ENCODE data around the gene ZNF625. TPM values are rescaled to one million over a fixed set of nuclear protein-coding genes. Genes with fewer than 3 reads are reported as not detected.

ZNF625 gene
- total RNA-seq = 1 to 10 TPM; 3.1 to 7.2 (median 4.5) TPM
- polyA plus RNA-seq = 1 to 10 TPM in 1 of 2 donors, under 1 TPM in 1; 1.00 to 1.7 TPM
- long read RNA-seq, donor 1 = 0 reads
- long read RNA-seq, donor 2, partial matches to known transcripts = 0 of 2 reads
- long read RNA-seq, donor 2, other reads (novel, unspliced or antisense) = 1 of 2 reads
- long read RNA-seq, donor 3, partial matches to known transcripts = 0 of 1 reads
- long read RNA-seq, donor 3, other reads (novel, unspliced or antisense) = 1 of 1 reads

- peaks cover 0 to 22% (median 14%) of the 10 kb centered on the region in 12 donors for H3K4me1 ChIP-seq
- intact Hi-C loops (cut with DNase I) = no loop called here
- H3K9me3 ChIP-seq = no peaks in the 10 kb centered on the region
- 1 to 2% (median 1%) methylated on average over 11 to 58 of the region's 58 CpGs for WGBS, 4 donors
- H3K27me3 ChIP-seq = no peaks in the 10 kb centered on the region
- peak within 1 kb of the TSS; percentile 60 to 91 (median 82) for H3K27ac ChIP-seq
- H3K36me3 ChIP-seq = peaks cover 0 to 13% (median 7%) of the 10 kb centered on the region in 9 donors
- DNase-seq = peak; percentile 90 to 95 (median 93)
- peak; percentile 94 to 99 (median 99) for ATAC-seq
- TF ChIP-seq CTCF (IDR thresholded peaks at IDR 0.05) = no peak
- peak in 1 of 2 donors; percentile 59 for TF ChIP-seq POLR2A (IDR thresholded peaks at IDR 0.05)
- peak within 1 kb of the TSS; percentile 76 to 97 (median 83) for H3K4me3 ChIP-seq
These were observed at the start of gene ZNF625 for GRCh38 chr19:12156223-12157058. ZNF625 (minus strand) TSS chr19:12156734; CDS start chr19:12156558, 176 bp downstream.

GRCh38 chr19:12205296-12205695 is 48.8 kb upstream of the ZNF625 start:
- ATAC-seq = no peak

GRCh38 chr19:12202250-12202649 is 45.7 kb upstream of the ZNF625 start:
- Histone ChIP-seq H3K36me3 (peaks cover 0 to 7% (median 0%) of the 10 kb centered on the region in 9 donors), H3K4me3 (no peak overlapping the region), H3K27ac (no peak overlapping the region), H3K9me3 (peaks cover 0 to 49% (median 9%) of the 10 kb centered on the region in 12 donors), H3K27me3 (no peaks in the 10 kb centered on the region), H3K4me1 (no peaks in the 10 kb centered on the region)
- intact Hi-C loops (cut with DNase I) = loop anchor here in 1 of 10 donors (5.0 kb wide), 1 partner anchor 160 kb away; no protein-coding TSS in a partner anchor
- WGBS, 4 donors = 43 to 51% (median 47%) methylated on average over 3 to 4 of the region's 4 CpGs
- TF ChIP-seq POLR2A (IDR thresholded peaks at IDR 0.05) (no peak), CTCF (IDR thresholded peaks at IDR 0.05) (peak in 10 of 12 donors; percentile 19 to 52 (median 34))
- peak in 3 of 5 donors; percentile 24 to 40 (median 32) for DNase-seq
- ATAC-seq = peak; percentile 37 to 79 (median 66)

More at GRCh38 chr19:12205296-12205695, 48.8 kb upstream of the ZNF625 start:
- TF ChIP-seq POLR2A (IDR thresholded peaks at IDR 0.05) = no peak
- TF ChIP-seq CTCF (IDR thresholded peaks at IDR 0.05) = no peak
- no peak for DNase-seq
- intact Hi-C loops (cut with DNase I) = no loop called here
- WGBS, 4 donors = 93 to 99% (median 97%) methylated on average over 4 of the region's 4 CpGs
- Histone ChIP-seq H3K4me1 (no peaks in the 10 kb centered on the region), H3K27me3 (no peaks in the 10 kb centered on the region), H3K4me3 (no peak overlapping the region), H3K36me3 (peaks cover 0 to 31% (median 0%) of the 10 kb centered on the region in 9 donors), H3K27ac (no peak overlapping the region), H3K9me3 (peaks cover 0 to 60% (median 28%) of the 10 kb centered on the region in 12 donors)

Measured in heart left ventricle (tissue), 16 donors.